ENCODE measurements around the gene NPAS3.

- TF ChIP-seq CTCF (conservative IDR thresholded peaks at IDR 0.05 in 1 of 2, IDR thresholded peaks at IDR 0.05 in 1 of 2; ENCODE audit: low read depth in 1 of 2, low read length in 2 of 2) = no peak
- TF ChIP-seq EZH2 (IDR thresholded peaks at IDR 0.05; ENCODE audit: low read length, missing control alignments) = no peak
Measured at GRCh38 chr14:33062881-33063280, 124.2 kb downstream of the NPAS3 start.
